ENCODE data around the gene MAP3K4. TPM values are rescaled to one million over a fixed set of nuclear protein-coding genes. Genes with fewer than 3 reads are reported as not detected.
A peak's percentile ranks its signal among the peaks of the same experiment; 100 is the strongest.

The MAP3K4 gene
- total RNA-seq, 3 donors from 2014 or later = 24.6 to 49.2 (median 45.2) TPM

GRCh38 chr6:161139766-161140553 lies 148.4 kb downstream of the MAP3K4 start:
- Histone ChIP-seq H3K36me3 (no peaks in the 10 kb centered on the region), H3K4me3 (peak overlapping the region in 1 of 3 donors; percentile 39), H3K9me3 (no peaks in the 10 kb centered on the region), H3K27me3 (no peaks in the 10 kb centered on the region), H3K4me1 (no peaks in the 10 kb centered on the region), H3K27ac (peak overlapping the region in 1 of 2 donors; percentile 38)
- intact Hi-C loops (cut with DNase I; ENCODE audit: low total_unique reads) = no loop called here
- peak in 1 of 2 donors; percentile 14 for DNase-seq (ENCODE audit: low spot score in 2 of 2)
- TF ChIP-seq POLR2A (IDR thresholded peaks at IDR 0.05) (no peak), CTCF (IDR thresholded peaks at IDR 0.05) (peak in 1 of 3 donors; percentile 15)

GRCh38 chr6:161140554-161140875 lies 148.9 kb downstream of the MAP3K4 start:
- intact Hi-C loops (cut with DNase I; ENCODE audit: low total_unique reads) = no loop called here
- no peaks in the 10 kb centered on the region for H3K27me3 ChIP-seq
- H3K9me3 ChIP-seq = no peaks in the 10 kb centered on the region
- no peak overlapping the region for H3K4me3 ChIP-seq
- peak in 1 of 2 donors; percentile 7 for DNase-seq (ENCODE audit: low spot score in 2 of 2)
- no peaks in the 10 kb centered on the region for H3K4me1 ChIP-seq
- no peaks in the 10 kb centered on the region for H3K36me3 ChIP-seq
- H3K27ac ChIP-seq = peak overlapping the region in 1 of 2 donors; percentile 38
- TF ChIP-seq POLR2AphosphoS5 (IDR thresholded peaks at IDR 0.05) (no peak), POLR2A (IDR thresholded peaks at IDR 0.05) (no peak), CTCF (IDR thresholded peaks at IDR 0.05) (no peak)

- peak in 1 of 2 donors; percentile 13 for DNase-seq (ENCODE audit: low spot score in 2 of 2)
- H3K27me3 ChIP-seq = no peaks in the 10 kb centered on the region
- intact Hi-C loops (cut with DNase I; ENCODE audit: low total_unique reads) = no loop called here
- no peaks in the 10 kb centered on the region for H3K36me3 ChIP-seq
- no peaks in the 10 kb centered on the region for H3K4me1 ChIP-seq
- no peak overlapping the region for H3K27ac ChIP-seq
- no peak overlapping the region for H3K4me3 ChIP-seq
- no peaks in the 10 kb centered on the region for H3K9me3 ChIP-seq
- TF ChIP-seq POLR2A (IDR thresholded peaks at IDR 0.05) = no peak
- no peak for TF ChIP-seq POLR2AphosphoS5 (IDR thresholded peaks at IDR 0.05)
- no peak for TF ChIP-seq CTCF (IDR thresholded peaks at IDR 0.05)
Measured at GRCh38 chr6:161141173-161141572, 149.6 kb downstream of the MAP3K4 start.

DNA sequence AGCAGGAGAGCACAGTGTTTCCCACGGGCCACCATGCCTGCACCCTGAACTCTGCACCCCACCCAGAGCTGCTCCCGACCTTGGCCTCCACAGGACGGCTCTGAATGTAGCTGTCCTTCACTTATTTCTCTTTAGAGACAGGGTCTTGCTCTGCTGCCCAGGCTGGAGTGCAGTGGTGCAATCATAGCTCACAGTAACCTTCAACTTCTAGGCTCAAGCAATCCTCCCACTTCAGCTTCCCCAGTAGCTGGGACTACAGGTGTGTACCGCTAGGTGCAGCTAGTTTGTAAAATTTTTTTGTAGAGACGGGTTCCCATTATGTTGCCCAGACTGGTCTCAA lies 151.4 kb downstream of the MAP3K4 start:
- Histone ChIP-seq H3K27ac (no peak overlapping the region), H3K27me3 (no peaks in the 10 kb centered on the region), H3K36me3 (no peaks in the 10 kb centered on the region), H3K4me3 (no peak overlapping the region), H3K4me1 (no peaks in the 10 kb centered on the region), H3K9me3 (no peaks in the 10 kb centered on the region)
- intact Hi-C loops (cut with DNase I; ENCODE audit: low total_unique reads) = no loop called here
- DNase-seq (ENCODE audit: low spot score in 2 of 2) = no peak
- no peak for TF ChIP-seq CTCF (IDR thresholded peaks at IDR 0.05)
- no peak for TF ChIP-seq POLR2A (IDR thresholded peaks at IDR 0.05)
- TF ChIP-seq POLR2AphosphoS5 (IDR thresholded peaks at IDR 0.05) = no peak

- H3K27ac ChIP-seq = no peak overlapping the region
- DNase-seq (ENCODE audit: low spot score in 2 of 2) = no peak
- no peaks in the 10 kb centered on the region for H3K27me3 ChIP-seq
- intact Hi-C loops (cut with DNase I; ENCODE audit: low total_unique reads) = no loop called here
- no peaks in the 10 kb centered on the region for H3K4me1 ChIP-seq
- TF ChIP-seq POLR2A (IDR thresholded peaks at IDR 0.05) (no peak), CTCF (IDR thresholded peaks at IDR 0.05) (no peak), POLR2AphosphoS5 (IDR thresholded peaks at IDR 0.05) (no peak)
- no peaks in the 10 kb centered on the region for H3K36me3 ChIP-seq
- no peaks in the 10 kb centered on the region for H3K9me3 ChIP-seq
- no peak overlapping the region for H3K4me3 ChIP-seq
Measured at GRCh38 chr6:161143663-161144430, 152.3 kb downstream of the MAP3K4 start.

Data from breast epithelium (tissue), 4 donors.